Measurements from ENCODE around the gene BSND.

- no peak for TF ChIP-seq CTCF (IDR thresholded peaks at IDR 0.05)
- TF ChIP-seq POLR2A (IDR thresholded peaks at IDR 0.05) = no peak
Observed at GRCh38 chr1:55015731-55016620, 17.2 kb downstream of the BSND start.
